Measurements from ENCODE around the gene POLR2E. TPM values are rescaled to one million over a fixed set of nuclear protein-coding genes. Genes with fewer than 3 reads are reported as not detected.

Gene POLR2E
- polyA plus RNA-seq, 1 donor from 2014 or later: 172 TPM

DNA sequence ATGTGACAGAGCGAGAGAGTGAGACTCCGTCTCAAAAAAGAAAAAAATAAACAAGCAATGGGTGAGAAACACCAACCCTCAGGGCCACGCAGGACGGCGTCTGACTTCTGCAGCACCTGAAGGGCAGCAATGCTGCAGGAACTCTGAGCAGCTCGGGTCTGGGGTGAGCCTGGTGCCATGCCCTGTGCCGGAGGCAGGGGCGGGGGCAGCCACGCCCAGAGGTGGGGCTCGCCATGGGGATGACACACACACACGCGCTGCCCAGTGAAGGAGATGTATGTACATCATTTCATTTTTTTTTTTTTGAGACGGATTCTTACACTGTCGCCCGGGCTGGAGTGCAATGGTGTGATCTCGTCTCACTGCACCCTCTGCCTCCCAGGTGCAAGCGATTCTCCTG is 32.9 kb upstream of the POLR2E start:
- Histone ChIP-seq H3K27me3 (ENCODE audit: insufficient read depth, low read depth, low read length) (no peaks in the 10 kb centered on the region), H3K9ac (ENCODE audit: low read length) (no peak overlapping the region), H2AFZ (ENCODE audit: low read depth, low read length) (no peak overlapping the region), H4K20me1 (ENCODE audit: insufficient read depth) (no peaks in the 10 kb centered on the region), H3K79me2 (replicated peaks; ENCODE audit: insufficient read depth, low read length) (no peaks in the 10 kb centered on the region), H3K36me3 (ENCODE audit: insufficient read depth, low read length) (no peaks in the 10 kb centered on the region), H3K4me3 (ENCODE audit: low read length) (no peak overlapping the region), H3K4me2 (ENCODE audit: low read length) (no peak overlapping the region), H3K9me3 (ENCODE audit: low read length) (no peaks in the 10 kb centered on the region), H3K9me2 (ENCODE audit: insufficient read depth, low read length) (no peaks in the 10 kb centered on the region), H3F3A (ENCODE audit: insufficient read depth, low read length, poor library complexity, severe bottlenecking) (no peaks in the 10 kb centered on the region), H3K27ac (ENCODE audit: low read length) (no peak overlapping the region)
- no peak for TF ChIP-seq RAD21 (conservative IDR thresholded peaks at IDR 0.05)

DNA sequence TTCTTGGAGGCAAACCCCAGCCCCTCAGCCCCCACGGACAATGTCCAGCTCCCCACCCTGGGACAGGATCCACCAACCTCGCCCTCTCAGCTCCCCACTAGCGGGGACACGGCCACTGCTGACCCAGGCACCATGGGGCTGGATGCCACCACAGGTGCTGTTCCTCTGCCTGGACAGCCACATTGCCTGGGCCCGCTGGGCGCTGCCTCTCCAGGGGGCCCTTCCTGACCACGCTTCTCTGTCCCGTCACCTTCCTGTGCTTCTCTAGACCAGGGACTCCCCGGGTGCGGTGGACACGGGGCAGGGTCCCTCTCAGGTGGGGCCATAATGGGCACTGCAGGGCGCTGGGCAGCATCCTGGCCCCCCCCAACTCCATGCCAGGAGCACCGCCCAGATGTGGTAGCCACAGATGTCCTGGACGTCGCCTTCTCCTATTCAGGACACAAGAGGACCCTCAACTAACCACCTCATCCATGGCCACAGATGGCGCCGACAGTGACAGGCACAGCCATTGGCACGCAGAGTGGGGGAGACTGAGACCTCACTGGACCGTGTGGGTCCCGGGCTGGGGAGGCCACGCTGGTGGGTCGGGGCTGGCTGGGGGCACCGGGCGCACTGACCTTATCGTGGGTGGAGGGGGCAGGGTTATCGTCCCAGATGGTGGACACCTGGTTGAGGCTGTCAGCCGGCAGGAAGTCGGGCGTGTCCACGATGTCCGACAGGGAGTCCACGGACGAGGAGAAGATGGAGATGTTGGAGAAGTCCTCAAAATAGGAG is 32.0 kb upstream of the POLR2E start:
- Histone ChIP-seq H3K4me3 (ENCODE audit: low read length) (no peak overlapping the region), H3K27me3 (ENCODE audit: insufficient read depth, low read depth, low read length) (no peaks in the 10 kb centered on the region), H3K9me3 (ENCODE audit: low read length) (no peaks in the 10 kb centered on the region), H3K9me2 (ENCODE audit: insufficient read depth, low read length) (no peaks in the 10 kb centered on the region), H3K4me2 (ENCODE audit: low read length) (no peak overlapping the region), H3K36me3 (ENCODE audit: insufficient read depth, low read length) (no peaks in the 10 kb centered on the region), H4K20me1 (ENCODE audit: insufficient read depth) (no peaks in the 10 kb centered on the region), H3K9ac (ENCODE audit: low read length) (no peak overlapping the region), H3K79me2 (replicated peaks; ENCODE audit: insufficient read depth, low read length) (no peaks in the 10 kb centered on the region), H3F3A (ENCODE audit: insufficient read depth, low read length, poor library complexity, severe bottlenecking) (no peaks in the 10 kb centered on the region), H2AFZ (ENCODE audit: low read depth, low read length) (no peak overlapping the region), H3K27ac (ENCODE audit: low read length) (no peak overlapping the region)
- no peak for TF ChIP-seq EZH2 (IDR thresholded peaks at IDR 0.05; ENCODE audit: borderline replicate concordance, insufficient read depth, low read length, poor library complexity, severe bottlenecking)
- TF ChIP-seq RAD21 (conservative IDR thresholded peaks at IDR 0.05): no peak
- no peak for TF ChIP-seq REST (IDR thresholded peaks at IDR 0.05; ENCODE audit: borderline replicate concordance)
- TF ChIP-seq, protein P1, sequence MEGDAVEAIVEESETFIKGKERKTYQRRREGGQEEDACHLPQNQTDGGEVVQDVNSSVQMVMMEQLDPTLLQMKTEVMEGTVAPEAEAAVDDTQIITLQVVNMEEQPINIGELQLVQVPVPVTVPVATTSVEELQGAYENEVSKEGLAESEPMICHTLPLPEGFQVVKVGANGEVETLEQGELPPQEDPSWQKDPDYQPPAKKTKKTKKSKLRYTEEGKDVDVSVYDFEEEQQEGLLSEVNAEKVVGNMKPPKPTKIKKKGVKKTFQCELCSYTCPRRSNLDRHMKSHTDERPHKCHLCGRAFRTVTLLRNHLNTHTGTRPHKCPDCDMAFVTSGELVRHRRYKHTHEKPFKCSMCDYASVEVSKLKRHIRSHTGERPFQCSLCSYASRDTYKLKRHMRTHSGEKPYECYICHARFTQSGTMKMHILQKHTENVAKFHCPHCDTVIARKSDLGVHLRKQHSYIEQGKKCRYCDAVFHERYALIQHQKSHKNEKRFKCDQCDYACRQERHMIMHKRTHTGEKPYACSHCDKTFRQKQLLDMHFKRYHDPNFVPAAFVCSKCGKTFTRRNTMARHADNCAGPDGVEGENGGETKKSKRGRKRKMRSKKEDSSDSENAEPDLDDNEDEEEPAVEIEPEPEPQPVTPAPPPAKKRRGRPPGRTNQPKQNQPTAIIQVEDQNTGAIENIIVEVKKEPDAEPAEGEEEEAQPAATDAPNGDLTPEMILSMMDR (IDR thresholded peaks at IDR 0.05; ENCODE audit: poor library complexity, severe bottlenecking): no peak
- TF ChIP-seq POLR2AphosphoS5 (IDR thresholded peaks at IDR 0.05): no peak
- no peak for TF ChIP-seq TAF1 (IDR thresholded peaks at IDR 0.05; ENCODE audit: low read depth)
- no peak for TF ChIP-seq EP300 (conservative IDR thresholded peaks at IDR 0.05; ENCODE audit: poor library complexity, severe bottlenecking)
- no peak for TF ChIP-seq SMC3 (conservative IDR thresholded peaks at IDR 0.05; ENCODE audit: poor library complexity)
- TF ChIP-seq MXI1 (conservative IDR thresholded peaks at IDR 0.05; ENCODE audit: poor library complexity, severe bottlenecking): no peak
